PFSK-1 (cell line): Measurements from ENCODE around the gene SLC2A13.

Experiments
- POLR2AphosphoS5 ChIP-seq: IDR thresholded peaks from 2 replicates; pipeline ENCODE4 v1.6.1; 2012; ENCODE audit warnings: low read depth, mild to moderate bottlenecking, control low read depth, low read length, moderate library complexity
- SIN3A ChIP-seq: IDR thresholded peaks from 2 replicates; pipeline ENCODE4 v1.6.1; 2012; ENCODE audit warnings: mild to moderate bottlenecking, low read length, moderate library complexity, borderline replicate concordance; ENCODE audit not compliant: insufficient read depth
- TF ChIP-seq, protein P1 (sequence below), 2 experiments: IDR thresholded peaks; 2 replicates each; pipeline versions ENCODE4 v1.6.1 to v1.8.0; 2011 to 2012; ENCODE audit warnings: low read depth in 2 of 2, low read length in 2 of 2, control low read depth in 1 of 2, inconsistent platforms in 1 of 2, mild to moderate bottlenecking in 1 of 2, moderate library complexity in 1 of 2; ENCODE audit not compliant: insufficient read depth in 1 of 2

- TF ChIP-seq, protein P1, sequence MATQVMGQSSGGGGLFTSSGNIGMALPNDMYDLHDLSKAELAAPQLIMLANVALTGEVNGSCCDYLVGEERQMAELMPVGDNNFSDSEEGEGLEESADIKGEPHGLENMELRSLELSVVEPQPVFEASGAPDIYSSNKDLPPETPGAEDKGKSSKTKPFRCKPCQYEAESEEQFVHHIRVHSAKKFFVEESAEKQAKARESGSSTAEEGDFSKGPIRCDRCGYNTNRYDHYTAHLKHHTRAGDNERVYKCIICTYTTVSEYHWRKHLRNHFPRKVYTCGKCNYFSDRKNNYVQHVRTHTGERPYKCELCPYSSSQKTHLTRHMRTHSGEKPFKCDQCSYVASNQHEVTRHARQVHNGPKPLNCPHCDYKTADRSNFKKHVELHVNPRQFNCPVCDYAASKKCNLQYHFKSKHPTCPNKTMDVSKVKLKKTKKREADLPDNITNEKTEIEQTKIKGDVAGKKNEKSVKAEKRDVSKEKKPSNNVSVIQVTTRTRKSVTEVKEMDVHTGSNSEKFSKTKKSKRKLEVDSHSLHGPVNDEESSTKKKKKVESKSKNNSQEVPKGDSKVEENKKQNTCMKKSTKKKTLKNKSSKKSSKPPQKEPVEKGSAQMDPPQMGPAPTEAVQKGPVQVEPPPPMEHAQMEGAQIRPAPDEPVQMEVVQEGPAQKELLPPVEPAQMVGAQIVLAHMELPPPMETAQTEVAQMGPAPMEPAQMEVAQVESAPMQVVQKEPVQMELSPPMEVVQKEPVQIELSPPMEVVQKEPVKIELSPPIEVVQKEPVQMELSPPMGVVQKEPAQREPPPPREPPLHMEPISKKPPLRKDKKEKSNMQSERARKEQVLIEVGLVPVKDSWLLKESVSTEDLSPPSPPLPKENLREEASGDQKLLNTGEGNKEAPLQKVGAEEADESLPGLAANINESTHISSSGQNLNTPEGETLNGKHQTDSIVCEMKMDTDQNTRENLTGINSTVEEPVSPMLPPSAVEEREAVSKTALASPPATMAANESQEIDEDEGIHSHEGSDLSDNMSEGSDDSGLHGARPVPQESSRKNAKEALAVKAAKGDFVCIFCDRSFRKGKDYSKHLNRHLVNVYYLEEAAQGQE (IDR thresholded peaks at IDR 0.05; ENCODE audit: insufficient read depth in 1 of 2, low read depth in 2 of 2, low read length in 2 of 2): no peak
- TF ChIP-seq POLR2AphosphoS5: no peak
- TF ChIP-seq SIN3A: no peak
Observed at GRCh38 chr12:39956725-39957124, 149.2 kb downstream of the SLC2A13 start.
